HL-60 (cell line): Measurements from ENCODE around the gene MPP2.

Source experiments
- CTCF ChIP-seq: IDR thresholded peaks from one replicate; pipeline ENCODE4 v1.5.1; 2011; ENCODE audit warnings: low read length, control low read depth, inconsistent platforms; ENCODE audit not compliant: insufficient read depth
- GABPA ChIP-seq: IDR thresholded peaks from 2 replicates; pipeline ENCODE4 v1.6.1; 2012; ENCODE audit warnings: low read depth
- POLR2AphosphoS5 ChIP-seq: IDR thresholded peaks from 2 replicates; pipeline ENCODE4 v1.6.1; 2012; ENCODE audit warnings: low read depth
- REST ChIP-seq: IDR thresholded peaks from 2 replicates; pipeline ENCODE4 v1.6.1; 2012; ENCODE audit warnings: low read depth; ENCODE audit not compliant: insufficient replicate concordance
- SPI1 ChIP-seq: IDR thresholded peaks from 2 replicates; pipeline ENCODE4 v1.6.1; 2012; ENCODE audit warnings: low read depth, mild to moderate bottlenecking, borderline replicate concordance

GRCh38 chr17:43911904-43912303 is 4.6 kb upstream of the MPP2 start:
- TF ChIP-seq REST (no peak), CTCF (no peak), GABPA (no peak), POLR2AphosphoS5 (no peak), SPI1 (no peak)
